Upper lobe of left lung (tissue), 4 donors: ENCODE data around the gene PNPLA2.

Experiments used
- CTCF ChIP-seq, 6 experiments: fragments of 450-650 bp in 4 of 6; fragments of 200-600 bp in 2 of 6; sonication (generic) in 2 of 6; IDR thresholded peaks; one replicate each; pipeline ENCODE4 v1.5.1; 2016 to 2019; ENCODE audit warnings: antibody characterized with exemption in 6 of 6
- POLR2A ChIP-seq, 4 donors: fragments of 450-650 bp; IDR thresholded peaks; one replicate each; pipeline ENCODE4 v1.5.1; 2016 to 2017; ENCODE audit warnings: antibody characterized with exemption in 4 of 4, mild to moderate bottlenecking in 2 of 4
- POLR2AphosphoS5 ChIP-seq, 2 donors: sonication (generic); formaldehyde crosslinking; IDR thresholded peaks; one replicate each; pipeline ENCODE4 v1.5.1; 2017; ENCODE audit warnings: antibody characterized with exemption in 2 of 2

DNA sequence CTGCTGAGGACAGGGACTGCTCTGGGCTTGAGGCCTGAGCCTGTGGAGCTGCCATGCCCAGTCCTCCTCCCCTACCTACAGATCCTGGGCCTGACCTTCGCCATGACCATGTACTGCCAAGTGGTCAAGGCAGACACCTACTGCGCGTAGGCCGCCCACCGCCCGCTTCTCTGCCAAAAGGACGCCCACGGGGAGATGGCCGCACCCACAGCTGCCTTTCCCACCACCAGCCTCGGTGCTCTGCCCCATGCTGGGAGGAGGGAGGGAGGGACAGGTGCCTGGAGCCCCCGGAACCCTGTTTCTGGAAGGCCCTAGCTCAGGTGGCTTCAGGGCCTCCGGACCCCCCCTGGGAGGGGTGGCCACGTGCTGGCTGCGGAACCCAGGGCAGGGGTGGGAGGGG, 47.8 kb downstream of the PNPLA2 start:
- TF ChIP-seq CTCF (IDR thresholded peaks at IDR 0.05), result no peak
- TF ChIP-seq POLR2A (IDR thresholded peaks at IDR 0.05), result no peak
- no peak for TF ChIP-seq POLR2AphosphoS5 (IDR thresholded peaks at IDR 0.05)
